HL-60/S4 treated with retinoic acid at 250 ng/mL for 4 days and 3 days (cell line): ENCODE data around the gene SERPINA9.

ENCODE experiments used
- in situ Hi-C: fragments of 300-500 bp; cut with MboI; formaldehyde crosslinking; loops from 2 replicates; pipeline ENCODE4 v1.7.0; 2022; ENCODE audit warnings: low sequenced_read_pairs

Gene SERPINA9

GRCh38 chr14:94464290-94464689 lies 11.7 kb downstream of the SERPINA9 start:
- in situ Hi-C loops, result no loop called here

GRCh38 chr14:94462763-94463572 lies 13.0 kb downstream of the SERPINA9 start:
- in situ Hi-C loops, result no loop called here

- in situ Hi-C loops, result no loop called here
Measured at GRCh38 chr14:94462219-94462551, 13.8 kb downstream of the SERPINA9 start.

GRCh38 chr14:94461526-94462218 lies 14.3 kb downstream of the SERPINA9 start:
- in situ Hi-C loops, result no loop called here

GRCh38 chr14:94460631-94461416 lies 15.2 kb downstream of the SERPINA9 start:
- in situ Hi-C loops, result no loop called here

GRCh38 chr14:94458558-94459205 lies 17.3 kb downstream of the SERPINA9 start:
- in situ Hi-C loops, result no loop called here

GRCh38 chr14:94458096-94458495 lies 17.9 kb downstream of the SERPINA9 start:
- in situ Hi-C loops, result no loop called here

- in situ Hi-C loops, result no loop called here
Measured at GRCh38 chr14:94455928-94456327, 20.1 kb downstream of the SERPINA9 start.

- in situ Hi-C loops, result no loop called here
Measured at GRCh38 chr14:94451826-94452225, 24.2 kb downstream of the SERPINA9 start.

- in situ Hi-C loops, result no loop called here
Measured at GRCh38 chr14:94451091-94451771, 24.8 kb downstream of the SERPINA9 start.

- in situ Hi-C loops, result no loop called here
Measured at GRCh38 chr14:94450722-94451090, 25.3 kb downstream of the SERPINA9 start.

- in situ Hi-C loops, result no loop called here
Measured at GRCh38 chr14:94449930-94450329, 26.1 kb downstream of the SERPINA9 start.

- in situ Hi-C loops, result no loop called here
Measured at GRCh38 chr14:94448071-94448808, 27.8 kb downstream of the SERPINA9 start.

- in situ Hi-C loops, result no loop called here
Measured at GRCh38 chr14:94447206-94447605, 28.8 kb downstream of the SERPINA9 start.

- in situ Hi-C loops, result no loop called here
Measured at GRCh38 chr14:94446126-94446525, 29.9 kb downstream of the SERPINA9 start.

GRCh38 chr14:94445003-94445402 lies 31.0 kb downstream of the SERPINA9 start:
- in situ Hi-C loops, result no loop called here

GRCh38 chr14:94441531-94442205 lies 34.3 kb downstream of the SERPINA9 start:
- in situ Hi-C loops, result no loop called here

GRCh38 chr14:94441130-94441529 lies 34.9 kb downstream of the SERPINA9 start:
- in situ Hi-C loops, result no loop called here

GRCh38 chr14:94439453-94440057 lies 36.4 kb downstream of the SERPINA9 start:
- in situ Hi-C loops, result no loop called here
